ENCODE measurements around the gene TTLL9.
"Not testable (repeated sequence)": the region's sequence is repeated elsewhere in the genome, so short reads cannot be mapped to it uniquely, and the experiment has no call there.

TTLL9 gene

DNA sequence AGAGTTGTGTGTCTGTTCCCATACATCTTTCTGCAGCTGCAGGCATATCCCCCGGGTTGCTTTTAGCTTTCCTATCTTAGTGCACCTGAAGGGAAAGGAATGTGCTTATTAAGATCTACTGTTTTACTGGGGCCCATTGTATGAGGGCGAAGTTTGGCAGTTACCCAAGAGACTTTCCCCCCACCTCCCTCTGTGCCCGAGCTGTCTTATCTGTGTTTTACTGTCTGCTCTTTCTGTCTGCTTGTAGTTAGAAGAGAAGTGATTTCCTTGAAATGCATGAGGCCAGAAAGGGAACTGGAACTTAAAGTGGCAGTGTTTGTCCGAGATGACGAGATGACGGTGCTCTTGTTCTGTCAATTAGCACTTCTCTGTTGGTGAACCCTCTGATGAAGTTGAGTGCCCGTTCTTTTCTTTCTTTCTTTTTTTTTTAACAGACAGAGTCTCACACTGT, 47.6 kb downstream of the TTLL9 start:
- not testable (repeated sequence) for H3K36me3 ChIP-seq (replicated peaks in 1 of 2; ENCODE audit: control insufficient read depth in 2 of 2, insufficient read depth in 2 of 2, low read length in 2 of 2); H2BK120ac ChIP-seq (ENCODE audit: low read depth, low read length); H3K9me3 ChIP-seq (replicated peaks in 1 of 2; ENCODE audit: control insufficient read depth in 2 of 2, insufficient read depth in 1 of 2, low read depth in 1 of 2, low read length in 2 of 2); H3K9ac ChIP-seq (ENCODE audit: low read depth, low read length, poor library complexity); H3K23ac ChIP-seq (ENCODE audit: low read depth, low read length, poor library complexity); H2BK12ac ChIP-seq (ENCODE audit: low read length); H3K4me1 ChIP-seq (ENCODE audit: control insufficient read depth in 2 of 2, insufficient read depth in 1 of 2, low read depth in 1 of 2, low read length in 2 of 2); H2AFZ ChIP-seq (ENCODE audit: low read length); H3K79me1 ChIP-seq (ENCODE audit: low read depth, low read length); H2BK15ac ChIP-seq (ENCODE audit: low read length); H4K91ac ChIP-seq (ENCODE audit: low read depth, low read length, poor library complexity); DNase-seq (ENCODE audit: low spot score); H2AK5ac ChIP-seq (ENCODE audit: low read depth, low read length); H3K27ac ChIP-seq (replicated peaks; ENCODE audit: low read length); H3K4ac ChIP-seq (ENCODE audit: low read length); H3K4me3 ChIP-seq (ENCODE audit: low read length in 2 of 2); H3K4me2 ChIP-seq (ENCODE audit: insufficient read depth, low read length, poor library complexity, severe bottlenecking); H4K8ac ChIP-seq (ENCODE audit: low read depth, low read length); H2BK5ac ChIP-seq (ENCODE audit: low read length); H3K14ac ChIP-seq (ENCODE audit: low read length); H3K27me3 ChIP-seq (ENCODE audit: control insufficient read depth in 3 of 3, insufficient read depth in 3 of 3, low read depth in 1 of 3, low read length in 3 of 3); H3K18ac ChIP-seq (ENCODE audit: low read length)
- no CpG with 5 or more reads among the region's 7 CpGs for WGBS, 2 donors (ENCODE audit: extremely low coverage in 2 of 2, insufficient read length in 2 of 2, insufficient replicate concordance in 1 of 2)

DNA sequence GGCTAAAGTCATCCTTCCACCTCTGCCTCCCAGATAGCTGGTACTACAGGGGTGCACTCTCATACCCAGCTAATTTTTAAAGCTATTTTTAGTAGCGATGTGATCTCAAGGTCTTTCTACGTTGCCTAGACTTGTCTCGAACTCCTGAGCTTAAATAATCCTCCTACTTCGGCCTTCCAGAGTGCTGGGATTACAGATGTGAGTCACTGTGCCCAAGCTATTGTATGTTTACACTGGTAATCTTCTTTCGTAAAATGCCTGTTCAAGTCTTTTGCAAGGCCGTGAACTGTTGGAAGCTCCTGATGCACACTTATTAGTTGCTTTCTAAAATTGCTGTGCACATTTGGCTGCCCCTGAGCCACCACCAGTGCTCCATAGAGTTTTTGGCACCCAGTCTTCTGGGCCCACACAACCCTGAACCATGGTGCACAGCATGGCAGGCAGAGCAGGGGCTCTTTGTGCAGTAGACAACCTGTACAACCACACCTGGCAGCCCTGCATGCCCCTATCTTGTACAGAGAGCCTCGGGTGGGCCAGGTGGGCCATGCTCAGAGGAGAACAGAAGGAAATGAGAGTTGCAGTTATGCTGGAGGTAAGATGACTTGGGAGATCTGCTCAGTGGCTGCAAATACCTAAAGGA, 48.2 kb downstream of the TTLL9 start:
- no peak for DNase-seq (ENCODE audit: low spot score)
- WGBS, 2 donors (ENCODE audit: extremely low coverage in 2 of 2, insufficient read length in 2 of 2, insufficient replicate concordance in 1 of 2) = no CpG with 5 or more reads among the region's 7 CpGs
- H3K27me3 ChIP-seq (ENCODE audit: control insufficient read depth in 3 of 3, insufficient read depth in 3 of 3, low read depth in 1 of 3, low read length in 3 of 3) = no peaks in the 10 kb centered on the region

DNA sequence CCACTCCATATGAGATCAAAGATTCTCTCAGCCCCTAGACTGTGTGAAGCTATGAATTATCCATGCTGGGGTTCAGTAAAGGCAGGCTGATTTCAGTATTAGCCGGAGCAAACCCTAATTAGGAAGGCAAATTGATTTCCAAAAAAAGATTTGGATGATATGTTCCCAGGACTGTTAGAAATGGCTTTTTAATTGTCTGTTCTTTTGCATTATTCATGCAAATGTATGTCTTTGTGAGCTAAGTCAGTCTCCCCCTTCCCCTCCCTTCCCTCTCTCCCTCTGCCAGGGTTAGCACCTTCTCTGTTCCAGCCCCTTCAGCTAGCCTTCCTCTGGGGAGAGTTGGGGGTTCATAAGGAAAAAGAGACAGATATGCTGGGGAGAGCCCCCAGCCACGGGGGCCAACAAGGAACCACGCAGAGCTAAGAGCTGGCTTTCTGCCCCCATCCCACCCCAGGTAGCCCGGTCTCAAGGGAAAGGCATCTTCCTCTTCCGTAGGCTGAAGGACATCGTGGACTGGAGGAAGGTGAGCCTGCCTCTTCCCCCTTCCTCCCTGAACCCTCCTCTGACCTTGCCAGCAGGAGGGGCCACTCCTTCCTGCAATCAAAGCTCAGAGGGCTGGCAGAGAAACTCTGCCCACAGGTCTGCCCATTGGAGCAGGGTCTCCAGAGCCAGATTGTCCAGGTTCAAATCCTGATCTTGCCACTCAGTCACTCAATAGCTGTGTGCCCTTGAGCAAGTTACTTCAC, 49.1 kb downstream of the TTLL9 start:
- no CpG with 5 or more reads among the region's 6 CpGs for WGBS, 2 donors (ENCODE audit: extremely low coverage in 2 of 2, insufficient read length in 2 of 2, insufficient replicate concordance in 1 of 2)
- Histone ChIP-seq H3K9ac (ENCODE audit: low read depth, low read length, poor library complexity) (no peak overlapping the region), H3K14ac (ENCODE audit: low read length) (no peak overlapping the region), H4K8ac (ENCODE audit: low read depth, low read length) (no peak overlapping the region), H3K79me1 (ENCODE audit: low read depth, low read length) (no peaks in the 10 kb centered on the region), H2BK15ac (ENCODE audit: low read length) (no peak overlapping the region), H3K27ac (replicated peaks; ENCODE audit: low read length) (no peak overlapping the region), H2BK12ac (ENCODE audit: low read length) (no peak overlapping the region), H3K4ac (ENCODE audit: low read length) (no peak overlapping the region), H3K23ac (ENCODE audit: low read depth, low read length, poor library complexity) (no peak overlapping the region), H3K9me3 (replicated peaks in 1 of 2; ENCODE audit: control insufficient read depth in 2 of 2, insufficient read depth in 1 of 2, low read depth in 1 of 2, low read length in 2 of 2) (no peaks in the 10 kb centered on the region), H2AK5ac (ENCODE audit: low read depth, low read length) (no peak overlapping the region), H4K91ac (ENCODE audit: low read depth, low read length, poor library complexity) (no peak overlapping the region), H3K4me1 (ENCODE audit: control insufficient read depth in 2 of 2, insufficient read depth in 1 of 2, low read depth in 1 of 2, low read length in 2 of 2) (peaks cover 0 to 7% of the 10 kb centered on the region in 2 donors), H3K18ac (ENCODE audit: low read length) (no peak overlapping the region), H3K27me3 (ENCODE audit: control insufficient read depth in 3 of 3, insufficient read depth in 3 of 3, low read depth in 1 of 3, low read length in 3 of 3) (no peaks in the 10 kb centered on the region), H2BK5ac (ENCODE audit: low read length) (no peak overlapping the region), H2AFZ (ENCODE audit: low read length) (no peak overlapping the region), H3K4me2 (ENCODE audit: insufficient read depth, low read length, poor library complexity, severe bottlenecking) (no peak overlapping the region), H3K36me3 (replicated peaks in 1 of 2; ENCODE audit: control insufficient read depth in 2 of 2, insufficient read depth in 2 of 2, low read length in 2 of 2) (no peaks in the 10 kb centered on the region), H3K4me3 (ENCODE audit: low read length in 2 of 2) (no peak overlapping the region), H2BK120ac (ENCODE audit: low read depth, low read length) (no peak overlapping the region)
- no peak for DNase-seq (ENCODE audit: low spot score)

More for the DNA sequence above, 48.2 kb downstream of the TTLL9 start:
- Histone ChIP-seq H3K27ac (replicated peaks; ENCODE audit: low read length) (no peak overlapping the region), H3K4me3 (ENCODE audit: low read length in 2 of 2) (no peak overlapping the region), H3K4ac (ENCODE audit: low read length) (no peak overlapping the region), H2BK120ac (ENCODE audit: low read depth, low read length) (no peak overlapping the region), H2BK15ac (ENCODE audit: low read length) (no peak overlapping the region), H4K8ac (ENCODE audit: low read depth, low read length) (no peak overlapping the region), H3K23ac (ENCODE audit: low read depth, low read length, poor library complexity) (no peak overlapping the region), H3K4me1 (ENCODE audit: control insufficient read depth in 2 of 2, insufficient read depth in 1 of 2, low read depth in 1 of 2, low read length in 2 of 2) (peaks cover 0 to 4% of the 10 kb centered on the region in 2 donors), H3K9ac (ENCODE audit: low read depth, low read length, poor library complexity) (no peak overlapping the region), H3K14ac (ENCODE audit: low read length) (no peak overlapping the region), H2BK5ac (ENCODE audit: low read length) (no peak overlapping the region), H3K9me3 (replicated peaks in 1 of 2; ENCODE audit: control insufficient read depth in 2 of 2, insufficient read depth in 1 of 2, low read depth in 1 of 2, low read length in 2 of 2) (no peaks in the 10 kb centered on the region), H2AK5ac (ENCODE audit: low read depth, low read length) (no peak overlapping the region), H2AFZ (ENCODE audit: low read length) (no peak overlapping the region), H2BK12ac (ENCODE audit: low read length) (no peak overlapping the region), H3K18ac (ENCODE audit: low read length) (no peak overlapping the region), H3K4me2 (ENCODE audit: insufficient read depth, low read length, poor library complexity, severe bottlenecking) (no peak overlapping the region), H4K91ac (ENCODE audit: low read depth, low read length, poor library complexity) (no peak overlapping the region), H3K36me3 (replicated peaks in 1 of 2; ENCODE audit: control insufficient read depth in 2 of 2, insufficient read depth in 2 of 2, low read length in 2 of 2) (no peaks in the 10 kb centered on the region), H3K79me1 (ENCODE audit: low read depth, low read length) (no peaks in the 10 kb centered on the region)

DNA sequence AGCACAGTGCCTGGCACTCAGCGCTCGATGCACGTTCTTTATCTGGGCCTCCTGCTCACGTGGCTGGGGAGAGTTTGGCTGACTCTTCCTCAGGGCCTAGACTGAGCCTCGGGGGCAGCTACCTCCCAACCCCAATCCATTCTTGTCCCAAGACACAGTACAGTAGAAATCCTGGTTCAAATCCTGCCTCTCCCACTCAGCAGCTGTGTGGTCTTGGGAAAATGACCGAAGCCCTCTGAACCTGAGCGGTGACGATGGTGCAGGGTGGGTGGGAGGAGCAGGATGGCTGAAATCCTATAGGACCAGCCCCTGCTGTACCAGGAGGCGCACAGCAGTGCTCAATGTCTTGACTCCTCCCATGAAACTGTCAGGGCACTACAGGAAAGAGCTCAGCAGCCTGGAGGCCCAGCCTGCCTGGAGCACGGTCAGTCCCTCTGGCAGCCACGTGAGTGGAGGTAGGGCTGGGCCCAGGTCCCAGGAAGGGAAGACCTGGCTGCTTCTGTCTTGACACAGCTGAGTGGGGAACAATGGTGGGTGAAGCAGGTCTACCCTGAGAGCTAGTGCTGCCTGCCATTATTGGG, 49.9 kb downstream of the TTLL9 start:
- Histone ChIP-seq H3K9me3 (replicated peaks in 1 of 2; ENCODE audit: control insufficient read depth in 2 of 2, insufficient read depth in 1 of 2, low read depth in 1 of 2, low read length in 2 of 2) (no peaks in the 10 kb centered on the region), H3K18ac (ENCODE audit: low read length) (peak overlapping the region; percentile 38), H4K91ac (ENCODE audit: low read depth, low read length, poor library complexity) (no peak overlapping the region), H3K27me3 (ENCODE audit: control insufficient read depth in 3 of 3, insufficient read depth in 3 of 3, low read depth in 1 of 3, low read length in 3 of 3) (peaks cover 0 to 7% (median 0%) of the 10 kb centered on the region in 3 experiments), H3K9ac (ENCODE audit: low read depth, low read length, poor library complexity) (peak overlapping the region; percentile 7), H3K79me1 (ENCODE audit: low read depth, low read length) (no peaks in the 10 kb centered on the region), H3K4me1 (ENCODE audit: control insufficient read depth in 2 of 2, insufficient read depth in 1 of 2, low read depth in 1 of 2, low read length in 2 of 2) (peaks cover 0 to 7% of the 10 kb centered on the region in 2 donors), H2BK5ac (ENCODE audit: low read length) (no peak overlapping the region), H3K14ac (ENCODE audit: low read length) (no peak overlapping the region), H3K4me2 (ENCODE audit: insufficient read depth, low read length, poor library complexity, severe bottlenecking) (no peak overlapping the region), H3K4ac (ENCODE audit: low read length) (no peak overlapping the region), H3K23ac (ENCODE audit: low read depth, low read length, poor library complexity) (peak overlapping the region; percentile 39), H2AK5ac (ENCODE audit: low read depth, low read length) (peak overlapping the region; percentile 39), H3K27ac (replicated peaks; ENCODE audit: low read length) (no peak overlapping the region), H2AFZ (ENCODE audit: low read length) (no peak overlapping the region), H4K8ac (ENCODE audit: low read depth, low read length) (peak overlapping the region; percentile 19), H2BK120ac (ENCODE audit: low read depth, low read length) (no peak overlapping the region), H2BK12ac (ENCODE audit: low read length) (peak overlapping the region; percentile 25), H3K4me3 (ENCODE audit: low read length in 2 of 2) (no peak overlapping the region), H2BK15ac (ENCODE audit: low read length) (no peak overlapping the region), H3K36me3 (replicated peaks in 1 of 2; ENCODE audit: control insufficient read depth in 2 of 2, insufficient read depth in 2 of 2, low read length in 2 of 2) (no peaks in the 10 kb centered on the region)
- no peak for DNase-seq (ENCODE audit: low spot score)
- no CpG with 5 or more reads among the region's 11 CpGs for WGBS, 2 donors (ENCODE audit: extremely low coverage in 2 of 2, insufficient read length in 2 of 2, insufficient replicate concordance in 1 of 2)

Measured in neuronal stem cell (in vitro differentiated cells).